Smooth muscle cell (in vitro differentiated cells): ENCODE data around the gene ASTN2. TPM values are rescaled to one million over a fixed set of nuclear protein-coding genes. Genes with fewer than 3 reads are reported as not detected.

Source experiments
- DNase-seq: peaks from one replicate; lab custom pipeline; 2025; ENCODE audit not compliant: unreplicated experiment; lab: John Stamatoyannopoulos, UW
- H2AFZ ChIP-seq: fragments of 200-600 bp; sonication (generic); 2 replicates; pipeline ENCODE4 v1.6.0; 2016; ENCODE audit warnings: antibody characterized with exemption, low read depth, mild to moderate bottlenecking
- H3F3A ChIP-seq: fragments of 200-600 bp; sonication (generic); 2 replicates; pipeline ENCODE4 v1.6.0; 2017; ENCODE audit warnings: antibody characterized with exemption, low read depth
- H3K27ac ChIP-seq: fragments of 200-600 bp; sonication (generic); 2 replicates; pipeline ENCODE4 v1.5.1; 2016; ENCODE audit warnings: low read depth, mild to moderate bottlenecking
- H3K27me3 ChIP-seq: fragments of 200-600 bp; sonication (generic); 2 replicates; pipeline ENCODE4 v1.6.1; 2016; ENCODE audit warnings: low read depth, mild to moderate bottlenecking
- H3K36me3 ChIP-seq: fragments of 200-600 bp; sonication (generic); 2 replicates; pipeline ENCODE4 v1.5.1; 2016; ENCODE audit warnings: low read depth
- H3K4me1 ChIP-seq: fragments of 200-600 bp; sonication (generic); 2 replicates; pipeline ENCODE4 v1.5.1; 2016; ENCODE audit warnings: low read depth
- H3K4me2 ChIP-seq: fragments of 200-600 bp; sonication (generic); 2 replicates; pipeline ENCODE4 v1.6.0; 2016; ENCODE audit warnings: mild to moderate bottlenecking
- H3K4me3 ChIP-seq: fragments of 200-600 bp; sonication (generic); 2 replicates; pipeline ENCODE4 v1.5.1; 2016; ENCODE audit warnings: mild to moderate bottlenecking
- H3K79me2 ChIP-seq: fragments of 200-600 bp; sonication (generic); 2 replicates; pipeline ENCODE4 v1.6.0; 2016; ENCODE audit warnings: low read depth, mild to moderate bottlenecking
- H3K9ac ChIP-seq: fragments of 200-600 bp; sonication (generic); 2 replicates; pipeline ENCODE4 v1.6.0; 2016; ENCODE audit warnings: low read depth
- H3K9me3 ChIP-seq: fragments of 200-600 bp; sonication (generic); replicated peaks from 2 replicates; pipeline ENCODE4 v1.5.1; 2016; ENCODE audit warnings: low read depth
- H4K20me1 ChIP-seq: fragments of 200-600 bp; sonication (generic); 2 replicates; pipeline ENCODE4 v1.6.0; 2016; ENCODE audit warnings: low read depth
- WGBS: methylation state at CpG from one replicate; pipeline ENCODE4 v1.1.7; 2016; ENCODE audit warnings: low lambda C conversion rate; 5-methylcytosine and 5-hydroxymethylcytosine counted together
- polyA plus RNA-seq: library from polyadenylated mRNA; unstranded; fragments of >200 nt; fragmentation: Nextera tagmentation; extraction: Ambion mirVana; gene quantifications from 2 replicates; pipeline ENCODE4 v1.2.1, GENCODE V29; 2016
- total RNA-seq: library from RNA; depleted of rRNA; stranded (reverse); fragments of >200 nt; gene quantifications from 2 replicates; pipeline ENCODE4 v1.2.3, GENCODE V29; 2014
- TF ChIP-seq, protein P1 (sequence below): fragments of 200-600 bp; sonication (generic); IDR thresholded peaks from 2 replicates; pipeline ENCODE4 v1.5.1; 2017; ENCODE audit warnings: borderline replicate concordance, mild to moderate bottlenecking, antibody characterized with exemption; ENCODE audit not compliant: insufficient read depth, poor library complexity, severe bottlenecking

ASTN2 gene
- total and polyA plus RNA-seq, 2 experiments from 2014 or later: 6.5 to 6.7 TPM

DNA sequence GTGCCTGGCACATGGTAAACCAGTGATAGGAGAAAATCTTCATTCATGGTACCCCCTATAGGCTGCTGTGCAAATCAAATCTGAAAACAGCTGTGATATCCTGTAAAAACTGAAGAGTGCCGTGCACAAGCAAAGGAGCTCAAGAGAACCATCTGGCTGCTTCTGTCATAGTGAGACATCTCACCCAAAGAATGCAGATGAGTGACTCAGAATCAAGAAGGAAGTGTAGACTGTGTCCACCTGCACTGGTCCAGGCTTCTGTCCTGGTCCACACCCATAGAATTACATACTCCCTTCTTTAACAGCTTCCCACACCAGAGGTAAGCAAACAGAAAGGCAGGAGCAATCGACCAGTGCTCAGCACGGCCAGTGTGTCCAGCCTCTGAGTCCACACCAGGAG is 195.9 kb downstream of the ASTN2 start:
- TF ChIP-seq, protein P1, sequence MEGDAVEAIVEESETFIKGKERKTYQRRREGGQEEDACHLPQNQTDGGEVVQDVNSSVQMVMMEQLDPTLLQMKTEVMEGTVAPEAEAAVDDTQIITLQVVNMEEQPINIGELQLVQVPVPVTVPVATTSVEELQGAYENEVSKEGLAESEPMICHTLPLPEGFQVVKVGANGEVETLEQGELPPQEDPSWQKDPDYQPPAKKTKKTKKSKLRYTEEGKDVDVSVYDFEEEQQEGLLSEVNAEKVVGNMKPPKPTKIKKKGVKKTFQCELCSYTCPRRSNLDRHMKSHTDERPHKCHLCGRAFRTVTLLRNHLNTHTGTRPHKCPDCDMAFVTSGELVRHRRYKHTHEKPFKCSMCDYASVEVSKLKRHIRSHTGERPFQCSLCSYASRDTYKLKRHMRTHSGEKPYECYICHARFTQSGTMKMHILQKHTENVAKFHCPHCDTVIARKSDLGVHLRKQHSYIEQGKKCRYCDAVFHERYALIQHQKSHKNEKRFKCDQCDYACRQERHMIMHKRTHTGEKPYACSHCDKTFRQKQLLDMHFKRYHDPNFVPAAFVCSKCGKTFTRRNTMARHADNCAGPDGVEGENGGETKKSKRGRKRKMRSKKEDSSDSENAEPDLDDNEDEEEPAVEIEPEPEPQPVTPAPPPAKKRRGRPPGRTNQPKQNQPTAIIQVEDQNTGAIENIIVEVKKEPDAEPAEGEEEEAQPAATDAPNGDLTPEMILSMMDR: no peak
- 92% methylated on average over 3 of the region's 3 CpGs for WGBS
- Histone ChIP-seq H3K4me3 (no peak overlapping the region), H3K36me3 (no peaks in the 10 kb centered on the region), H3K27me3 (no peaks in the 10 kb centered on the region), H3K9me3 (no peaks in the 10 kb centered on the region), H3K27ac (no peak overlapping the region), H3K79me2 (no peaks in the 10 kb centered on the region), H2AFZ (no peak overlapping the region), H3K9ac (no peak overlapping the region), H3K4me1 (no peaks in the 10 kb centered on the region), H4K20me1 (no peaks in the 10 kb centered on the region), H3K4me2 (no peak overlapping the region), H3F3A (no peaks in the 10 kb centered on the region)
- DNase-seq: no peak

DNA sequence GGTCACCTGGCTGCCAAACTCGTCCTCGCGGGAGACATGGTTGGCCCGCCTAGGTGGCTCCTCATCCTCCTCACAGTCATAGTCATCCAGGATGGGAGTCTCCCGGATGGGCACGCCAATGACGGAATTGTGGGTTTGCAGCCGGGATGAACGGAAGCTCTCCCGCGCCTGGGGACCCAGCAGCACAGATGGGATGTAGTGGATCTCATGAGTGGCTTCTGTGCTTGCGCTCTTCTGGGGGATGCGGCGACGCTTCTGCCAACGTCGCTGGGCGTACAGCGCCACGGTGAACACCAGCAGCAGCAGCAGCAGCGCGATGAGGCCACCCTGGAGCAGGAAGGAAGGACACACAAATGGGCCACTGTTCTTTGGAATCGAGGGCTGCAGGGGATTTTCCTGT is 200.4 kb downstream of the ASTN2 start:
- no peaks in the 10 kb centered on the region for H3F3A ChIP-seq
- H3K4me3 ChIP-seq: no peak overlapping the region
- H3K36me3 ChIP-seq: no peaks in the 10 kb centered on the region
- no peaks in the 10 kb centered on the region for H4K20me1 ChIP-seq
- no peaks in the 10 kb centered on the region for H3K79me2 ChIP-seq
- H3K27me3 ChIP-seq: no peaks in the 10 kb centered on the region
- H3K27ac ChIP-seq: no peak overlapping the region
- WGBS: 98% methylated on average over 23 of the region's 23 CpGs
- TF ChIP-seq, protein P1: no peak
- H3K9me3 ChIP-seq: peaks cover 3% of the 10 kb centered on the region
- H3K4me2 ChIP-seq: no peak overlapping the region
- no peak for DNase-seq
- no peaks in the 10 kb centered on the region for H3K4me1 ChIP-seq
- H2AFZ ChIP-seq: no peak overlapping the region
- H3K9ac ChIP-seq: no peak overlapping the region

DNA sequence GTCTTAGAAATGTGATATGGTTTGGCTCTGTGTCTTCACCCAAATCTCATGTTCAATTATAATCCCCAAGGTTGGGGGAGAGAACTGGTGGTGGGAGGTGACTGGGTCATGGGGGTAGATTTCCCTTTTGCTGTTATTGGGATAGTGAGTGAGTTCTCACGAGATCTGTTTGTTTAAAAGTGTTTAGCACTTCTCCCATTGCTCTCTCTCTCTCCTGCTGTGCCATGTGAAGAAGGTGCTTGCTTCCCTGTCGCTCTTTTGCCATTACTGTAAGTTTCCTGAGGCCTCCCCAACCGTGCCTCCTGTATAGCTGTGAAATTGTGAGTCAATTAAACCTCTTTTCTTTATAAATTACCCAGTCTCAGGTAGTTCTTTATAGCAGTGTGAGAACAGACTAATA is 203.6 kb downstream of the ASTN2 start:
- Histone ChIP-seq H3F3A (no peaks in the 10 kb centered on the region), H3K4me1 (no peaks in the 10 kb centered on the region), H4K20me1 (no peaks in the 10 kb centered on the region), H3K9me3 (peaks cover 3% of the 10 kb centered on the region), H3K36me3 (no peaks in the 10 kb centered on the region), H3K9ac (no peak overlapping the region), H2AFZ (no peak overlapping the region), H3K79me2 (no peaks in the 10 kb centered on the region), H3K4me3 (no peak overlapping the region), H3K27me3 (no peaks in the 10 kb centered on the region), H3K4me2 (no peak overlapping the region), H3K27ac (no peak overlapping the region)
- TF ChIP-seq, protein P1: no peak
- no peak for DNase-seq
- 57% methylated on average over 3 of the region's 3 CpGs for WGBS

DNA sequence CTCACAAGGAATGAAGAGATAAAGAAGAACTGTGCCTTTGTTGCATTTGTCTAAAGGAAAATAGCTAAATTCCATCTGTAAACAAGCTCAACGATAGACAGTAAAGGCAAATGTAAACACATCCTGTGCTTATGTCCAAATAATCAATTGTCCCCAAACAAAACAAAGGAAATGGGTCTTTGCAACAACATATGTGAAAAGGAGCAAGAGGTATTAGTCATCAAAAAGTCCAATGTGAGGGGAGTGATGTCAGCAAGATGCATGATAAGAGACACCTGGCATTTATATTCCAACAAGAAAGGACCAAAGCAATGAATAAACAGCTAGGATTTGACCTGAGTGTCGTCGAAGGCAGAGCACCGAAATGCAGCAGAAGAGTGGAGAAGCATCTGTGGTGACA is 209.1 kb downstream of the ASTN2 start:
- Histone ChIP-seq H3K4me1 (no peaks in the 10 kb centered on the region), H3K9ac (no peak overlapping the region), H3F3A (peaks cover 3% of the 10 kb centered on the region), H4K20me1 (no peaks in the 10 kb centered on the region), H3K27ac (peak overlapping the region; percentile 50), H3K27me3 (no peaks in the 10 kb centered on the region), H2AFZ (no peak overlapping the region), H3K36me3 (no peaks in the 10 kb centered on the region), H3K9me3 (peaks cover 3% of the 10 kb centered on the region), H3K4me2 (no peak overlapping the region), H3K79me2 (no peaks in the 10 kb centered on the region), H3K4me3 (no peak overlapping the region)
- WGBS: 47% methylated on average over 4 of the region's 4 CpGs
- TF ChIP-seq, protein P1: no peak
- DNase-seq: no peak
